ENCODE results near the gene RNU5B-1.

RNU5B-1 gene

DNA sequence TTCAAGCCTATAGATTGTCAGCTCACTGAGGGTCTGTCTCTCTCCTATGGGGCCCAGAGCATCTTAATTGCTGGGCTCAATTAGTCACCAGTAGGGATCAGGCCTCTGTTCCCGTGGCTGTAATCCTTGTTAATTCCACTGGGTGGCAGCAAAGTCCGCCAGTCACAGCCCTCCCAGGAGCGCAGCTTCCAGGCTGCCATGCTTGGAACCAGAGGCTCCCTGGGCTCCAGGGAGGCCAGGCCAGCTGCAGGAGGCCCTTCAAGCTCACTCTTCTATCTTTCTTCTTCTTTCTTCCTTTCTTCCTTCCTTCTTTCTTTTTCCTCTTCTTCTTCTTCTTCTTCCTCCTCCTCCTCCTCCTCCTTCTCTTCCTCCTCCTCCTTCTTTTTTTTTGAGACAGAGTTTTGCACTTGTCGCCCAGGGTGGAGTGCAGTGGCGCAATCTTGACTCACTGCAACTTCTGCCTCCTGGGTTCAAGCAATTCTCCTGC, 14.4 kb downstream of the RNU5B-1 start:
- Histone ChIP-seq H3K36me3 (ENCODE audit: control insufficient read depth, insufficient read depth, low read length) (no peaks in the 10 kb centered on the region), H3K27ac (ENCODE audit: low read depth, low read length) (no peak overlapping the region), H3K4me3 (ENCODE audit: low read length) (no peak overlapping the region), H3K27me3 (ENCODE audit: control insufficient read depth, insufficient read depth, low read length) (no peaks in the 10 kb centered on the region), H3K9ac (ENCODE audit: low read length) (no peak overlapping the region), H3K4me1 (ENCODE audit: control insufficient read depth, insufficient read depth, low read length) (peaks cover 3% of the 10 kb centered on the region)

DNA sequence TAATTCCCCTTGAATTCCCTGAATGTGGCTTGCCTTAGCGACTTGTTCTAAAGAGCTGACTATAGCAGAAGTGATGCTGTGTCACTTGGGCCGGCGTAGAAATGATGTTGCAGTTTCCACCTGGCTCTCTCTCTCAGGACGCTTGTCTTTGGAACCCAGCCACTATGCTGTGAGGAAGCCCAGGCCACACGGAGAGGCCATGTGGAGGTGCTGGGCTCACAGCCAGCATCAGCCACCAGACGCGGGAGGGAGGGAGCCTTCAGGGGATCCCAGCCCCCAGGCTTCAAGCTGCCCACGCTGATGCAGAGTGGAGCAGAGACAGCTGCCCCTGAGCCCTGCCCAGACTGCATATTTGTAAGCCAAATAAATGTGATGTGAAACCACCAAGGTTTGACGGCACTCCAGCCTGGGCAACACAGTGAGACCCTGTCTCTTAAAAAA, 18.6 kb downstream of the RNU5B-1 start:
- H3K27me3 ChIP-seq (ENCODE audit: control insufficient read depth, insufficient read depth, low read length), result no peaks in the 10 kb centered on the region
- peaks cover 3% of the 10 kb centered on the region for H3K4me1 ChIP-seq (ENCODE audit: control insufficient read depth, insufficient read depth, low read length)
- H3K27ac ChIP-seq (ENCODE audit: low read depth, low read length), result no peak overlapping the region
- no peak overlapping the region for H3K4me3 ChIP-seq (ENCODE audit: low read length)
- H3K36me3 ChIP-seq (ENCODE audit: control insufficient read depth, insufficient read depth, low read length), result no peaks in the 10 kb centered on the region
- H3K9ac ChIP-seq (ENCODE audit: low read length), result no peak overlapping the region

GRCh38 chr15:65326117-65326526, 21.6 kb downstream of the RNU5B-1 start:
- no peak overlapping the region for H3K27ac ChIP-seq (ENCODE audit: low read depth, low read length)
- no peak overlapping the region for H3K9ac ChIP-seq (ENCODE audit: low read length)
- no peaks in the 10 kb centered on the region for H3K36me3 ChIP-seq (ENCODE audit: control insufficient read depth, insufficient read depth, low read length)

GRCh38 chr15:65326818-65327217, 22.3 kb downstream of the RNU5B-1 start:
- H3K27ac ChIP-seq (ENCODE audit: low read depth, low read length), result no peak overlapping the region
- H3K27me3 ChIP-seq (ENCODE audit: control insufficient read depth, insufficient read depth, low read length), result no peaks in the 10 kb centered on the region
- no peaks in the 10 kb centered on the region for H3K36me3 ChIP-seq (ENCODE audit: control insufficient read depth, insufficient read depth, low read length)
- H3K9ac ChIP-seq (ENCODE audit: low read length), result no peak overlapping the region
- H3K4me3 ChIP-seq (ENCODE audit: low read length), result no peak overlapping the region
- peaks cover 3% of the 10 kb centered on the region for H3K4me1 ChIP-seq (ENCODE audit: control insufficient read depth, insufficient read depth, low read length)

More at GRCh38 chr15:65326117-65326526, 21.6 kb downstream of the RNU5B-1 start:
- Histone ChIP-seq H3K4me1 (ENCODE audit: control insufficient read depth, insufficient read depth, low read length) (peaks cover 3% of the 10 kb centered on the region), H3K27me3 (ENCODE audit: control insufficient read depth, insufficient read depth, low read length) (no peaks in the 10 kb centered on the region), H3K4me3 (ENCODE audit: low read length) (no peak overlapping the region)

DNA sequence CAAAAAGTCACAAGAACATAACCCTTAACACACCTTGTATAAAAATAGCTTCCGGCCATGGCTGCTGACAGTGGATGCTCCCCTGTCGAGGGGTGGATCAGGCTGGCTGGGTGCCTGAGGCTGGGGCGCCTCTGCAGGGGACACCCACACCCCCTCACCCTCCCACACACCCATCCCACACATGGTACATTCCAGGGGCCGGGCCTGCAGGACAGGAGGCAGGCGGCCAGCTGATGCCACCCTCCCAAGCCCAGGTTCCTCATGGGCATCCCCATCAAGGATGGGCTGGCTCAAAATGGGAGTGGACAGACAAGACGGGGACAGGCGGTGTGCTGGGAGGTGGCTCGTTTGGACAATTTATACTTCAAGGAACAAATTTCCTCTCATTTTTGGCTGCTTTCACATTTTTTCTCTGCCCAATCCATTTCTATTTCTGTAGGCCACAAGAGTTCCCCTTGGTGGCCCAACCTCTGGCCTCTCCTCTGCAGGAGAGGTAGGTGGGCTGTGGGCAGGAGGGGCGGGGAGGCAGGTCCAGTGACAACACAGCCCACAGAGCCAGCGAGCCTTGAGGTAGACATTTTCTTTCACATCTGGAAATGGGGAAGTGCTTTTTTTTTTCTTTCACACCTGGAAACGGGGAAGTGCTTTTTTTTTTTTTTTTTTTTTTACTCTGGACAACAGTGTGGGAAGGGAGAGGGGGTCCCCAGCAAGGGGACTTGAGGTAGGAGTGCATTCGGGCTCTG, 23.3 kb downstream of the RNU5B-1 start:
- no peak overlapping the region for H3K9ac ChIP-seq (ENCODE audit: low read length)
- peaks cover under 1% of the 10 kb centered on the region for H3K4me1 ChIP-seq (ENCODE audit: control insufficient read depth, insufficient read depth, low read length)
- H3K27me3 ChIP-seq (ENCODE audit: control insufficient read depth, insufficient read depth, low read length), result no peaks in the 10 kb centered on the region
- H3K27ac ChIP-seq (ENCODE audit: low read depth, low read length), result no peak overlapping the region
- no peaks in the 10 kb centered on the region for H3K36me3 ChIP-seq (ENCODE audit: control insufficient read depth, insufficient read depth, low read length)
- H3K4me3 ChIP-seq (ENCODE audit: low read length), result no peak overlapping the region

DNA sequence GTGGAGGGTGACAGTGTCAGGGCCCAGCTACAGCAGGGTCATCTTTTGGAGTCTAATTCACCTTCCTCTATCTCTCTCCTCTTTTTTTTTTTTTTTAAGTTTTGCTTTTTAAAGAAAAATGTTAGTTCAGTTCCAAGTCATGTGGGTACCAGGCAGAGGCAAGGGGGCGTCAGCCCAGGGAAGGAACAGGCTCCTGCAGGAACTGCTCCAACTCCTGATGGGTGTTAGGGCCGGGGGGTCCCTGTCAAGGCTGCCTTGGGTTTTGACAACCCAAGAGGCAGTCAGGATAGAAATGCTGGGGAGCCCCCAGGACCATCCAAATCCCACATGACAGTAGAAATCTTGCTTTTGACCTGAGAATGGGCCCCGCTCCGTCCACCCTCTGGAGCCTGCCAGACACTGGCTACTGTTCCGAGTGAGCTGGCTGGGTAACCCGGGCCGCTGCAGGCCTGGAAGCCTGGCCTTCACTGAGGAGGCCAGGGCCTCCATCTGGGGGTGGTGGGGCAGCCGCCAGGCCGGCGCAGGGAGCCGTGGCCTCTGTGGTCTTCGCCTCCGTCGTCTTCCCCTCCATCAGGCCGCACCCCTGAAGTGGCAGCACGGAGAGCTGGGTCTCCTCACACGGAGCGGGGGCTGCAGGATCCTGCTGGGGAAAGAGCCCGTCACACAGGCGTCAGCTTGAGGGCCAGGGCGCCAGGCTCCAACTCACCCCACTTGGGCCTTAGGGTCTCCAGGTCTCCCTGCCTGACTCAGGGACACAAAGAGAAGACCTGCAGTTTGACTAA, 24.2 kb downstream of the RNU5B-1 start:
- no peaks in the 10 kb centered on the region for H3K4me1 ChIP-seq (ENCODE audit: control insufficient read depth, insufficient read depth, low read length)
- H3K27me3 ChIP-seq (ENCODE audit: control insufficient read depth, insufficient read depth, low read length), result no peaks in the 10 kb centered on the region
- H3K9ac ChIP-seq (ENCODE audit: low read length), result no peak overlapping the region
- no peak overlapping the region for H3K27ac ChIP-seq (ENCODE audit: low read depth, low read length)
- no peak overlapping the region for H3K4me3 ChIP-seq (ENCODE audit: low read length)
- H3K36me3 ChIP-seq (ENCODE audit: control insufficient read depth, insufficient read depth, low read length), result no peaks in the 10 kb centered on the region

- no peak overlapping the region for H3K4me3 ChIP-seq (ENCODE audit: low read length)
- no peak overlapping the region for H3K9ac ChIP-seq (ENCODE audit: low read length)
- no peaks in the 10 kb centered on the region for H3K27me3 ChIP-seq (ENCODE audit: control insufficient read depth, insufficient read depth, low read length)
- H3K4me1 ChIP-seq (ENCODE audit: control insufficient read depth, insufficient read depth, low read length), result no peaks in the 10 kb centered on the region
- H3K36me3 ChIP-seq (ENCODE audit: control insufficient read depth, insufficient read depth, low read length), result no peaks in the 10 kb centered on the region
- no peak overlapping the region for H3K27ac ChIP-seq (ENCODE audit: low read depth, low read length)
Measured at GRCh38 chr15:65329288-65329983, 25.0 kb downstream of the RNU5B-1 start.

DNA sequence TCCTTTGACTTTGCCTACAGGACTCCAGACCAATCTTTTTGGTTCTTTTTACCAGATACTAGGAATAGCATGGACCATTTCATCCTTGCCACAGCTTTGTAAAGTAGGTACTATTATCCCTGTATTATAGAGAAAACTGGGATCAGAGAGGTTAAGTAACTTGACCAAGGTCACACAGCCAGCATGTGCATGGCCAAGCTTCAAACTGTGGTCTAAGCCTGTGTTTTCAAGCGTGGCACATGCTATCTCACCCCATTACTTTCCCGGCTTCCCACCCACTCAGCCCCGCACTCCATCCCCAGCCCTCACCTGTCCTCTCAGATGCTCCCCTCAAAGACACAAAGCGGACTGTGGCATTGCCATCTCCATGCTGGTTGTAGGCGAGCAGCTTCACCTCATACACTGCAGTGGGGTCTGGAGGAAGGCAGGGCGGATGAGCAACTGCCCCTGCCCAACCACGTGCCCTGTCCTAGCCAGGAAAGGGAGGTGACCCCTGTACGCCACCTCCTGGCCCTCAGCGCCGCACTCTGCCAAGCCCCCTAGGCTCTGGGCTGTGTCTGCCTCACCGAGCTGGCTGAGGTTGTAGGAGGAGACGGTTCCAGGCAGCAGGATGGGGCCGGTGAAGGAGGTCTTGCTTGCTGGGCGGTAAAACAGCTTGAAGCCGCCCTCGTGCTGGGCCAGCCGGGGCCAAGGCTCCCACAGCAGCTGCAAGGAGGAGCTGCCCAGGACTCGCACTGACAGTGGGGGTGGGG, 25.7 kb downstream of the RNU5B-1 start:
- no peak overlapping the region for H3K9ac ChIP-seq (ENCODE audit: low read length)
- no peaks in the 10 kb centered on the region for H3K4me1 ChIP-seq (ENCODE audit: control insufficient read depth, insufficient read depth, low read length)
- H3K36me3 ChIP-seq (ENCODE audit: control insufficient read depth, insufficient read depth, low read length), result no peaks in the 10 kb centered on the region
- no peak overlapping the region for H3K27ac ChIP-seq (ENCODE audit: low read depth, low read length)
- H3K4me3 ChIP-seq (ENCODE audit: low read length), result no peak overlapping the region
- no peaks in the 10 kb centered on the region for H3K27me3 ChIP-seq (ENCODE audit: control insufficient read depth, insufficient read depth, low read length)

- H3K9ac ChIP-seq (ENCODE audit: low read length), result no peak overlapping the region
Measured at GRCh38 chr15:65330934-65331645, 26.6 kb downstream of the RNU5B-1 start.

GRCh38 chr15:65331811-65332210, 27.3 kb downstream of the RNU5B-1 start:
- H3K4me3 ChIP-seq (ENCODE audit: low read length), result no peak overlapping the region
- no peaks in the 10 kb centered on the region for H3K36me3 ChIP-seq (ENCODE audit: control insufficient read depth, insufficient read depth, low read length)
- no peak overlapping the region for H3K9ac ChIP-seq (ENCODE audit: low read length)
- no peak overlapping the region for H3K27ac ChIP-seq (ENCODE audit: low read depth, low read length)
- no peaks in the 10 kb centered on the region for H3K27me3 ChIP-seq (ENCODE audit: control insufficient read depth, insufficient read depth, low read length)
- no peaks in the 10 kb centered on the region for H3K4me1 ChIP-seq (ENCODE audit: control insufficient read depth, insufficient read depth, low read length)

More at GRCh38 chr15:65330934-65331645, 26.6 kb downstream of the RNU5B-1 start:
- Histone ChIP-seq H3K4me1 (ENCODE audit: control insufficient read depth, insufficient read depth, low read length) (no peaks in the 10 kb centered on the region), H3K4me3 (ENCODE audit: low read length) (no peak overlapping the region), H3K36me3 (ENCODE audit: control insufficient read depth, insufficient read depth, low read length) (no peaks in the 10 kb centered on the region), H3K27me3 (ENCODE audit: control insufficient read depth, insufficient read depth, low read length) (no peaks in the 10 kb centered on the region), H3K27ac (ENCODE audit: low read depth, low read length) (no peak overlapping the region)

GRCh38 chr15:65332391-65333147, 28.1 kb downstream of the RNU5B-1 start:
- H3K36me3 ChIP-seq (ENCODE audit: control insufficient read depth, insufficient read depth, low read length), result no peaks in the 10 kb centered on the region

More at GRCh38 chr15:65332391-65333147, 28.1 kb downstream of the RNU5B-1 start:
- Histone ChIP-seq H3K27ac (ENCODE audit: low read depth, low read length) (no peak overlapping the region), H3K4me1 (ENCODE audit: control insufficient read depth, insufficient read depth, low read length) (no peaks in the 10 kb centered on the region), H3K4me3 (ENCODE audit: low read length) (no peak overlapping the region), H3K27me3 (ENCODE audit: control insufficient read depth, insufficient read depth, low read length) (no peaks in the 10 kb centered on the region), H3K9ac (ENCODE audit: low read length) (no peak overlapping the region)
